T-cell (primary cell): ENCODE results near the gene EML4. TPM values are rescaled to one million over a fixed set of nuclear protein-coding genes. Genes with fewer than 3 reads are reported as not detected.
"Not testable (repeated sequence)": the region's sequence is repeated elsewhere in the genome, so short reads cannot be mapped to it uniquely, and the experiment has no call there.

Experiments
- ATAC-seq, 4 experiments: fragments of 200-7000 bp in 3 of 4; fragments of 150-1000 bp in 1 of 4; cut with Tn5 transposase; replicated peaks in 1 of 4; 1 replicate in 3 of 4; 2 replicates in 1 of 4; pipeline ENCODE4 v1.10.0; 2021; ENCODE audit warnings: moderate library complexity in 3 of 4, mild to moderate bottlenecking in 2 of 4, moderate number of reproducible peaks in 1 of 4
- CTCF ChIA-PET, 2 donors: fragments of 300-600 bp; sonication (Branson Sonifier 250); formaldehyde crosslinking; loops; one replicate each; lab custom pipeline; 2022; ENCODE audit warnings: antibody characterized with exemption in 2 of 2; lab: Charles Lee
- POLR2A ChIA-PET, 2 donors: fragments of 300-600 bp; sonication (Branson Sonifier 250); formaldehyde crosslinking; loops; one replicate each; lab custom pipeline; 2022; ENCODE audit warnings: antibody characterized with exemption in 2 of 2; lab: Charles Lee
- DNase-seq, 35 experiments: peaks; one replicate each; pipeline versions ENCODE4 v3.0.0 to v3.0.0-alpha.2; 2013 to 2023
- H3K27ac ChIP-seq: one replicate; pipeline ENCODE4 v1.5.1; 2013; ENCODE audit warnings: low read length
- H3K27me3 ChIP-seq, 2 experiments: replicated peaks in 1 of 2; 1 replicate in 1 of 2; 2 replicates in 1 of 2; pipeline versions ENCODE4 v1.6.1 to v1.7.0; 2013; ENCODE audit warnings: low read length in 1 of 2, mixed read lengths in 1 of 2; ENCODE audit not compliant: control insufficient read depth in 2 of 2, insufficient read depth in 2 of 2; ENCODE audit errors: extremely low read depth in 1 of 2
- H3K36me3 ChIP-seq, 2 donors: 1 replicate in 1 of 2; 2 replicates in 1 of 2; pipeline versions ENCODE4 v1.6.1 to v1.7.0; 2013; ENCODE audit warnings: low read length in 1 of 2; ENCODE audit not compliant: control insufficient read depth in 2 of 2, insufficient read depth in 1 of 2; ENCODE audit errors: extremely low read depth in 1 of 2
- H3K4me1 ChIP-seq, 2 experiments: 1 replicate in 1 of 2; 2 replicates in 1 of 2; pipeline versions ENCODE4 v1.6.1 to v1.7.0; 2013; ENCODE audit warnings: low read length in 2 of 2, mixed read lengths in 1 of 2; ENCODE audit not compliant: insufficient read depth in 2 of 2, control insufficient read depth in 1 of 2; ENCODE audit errors: extremely low read depth in 1 of 2
- H3K4me3 ChIP-seq, 2 donors: 1 replicate in 1 of 2; 2 replicates in 1 of 2; pipeline versions ENCODE4 v1.5.1 to v1.7.0; 2013; ENCODE audit warnings: mild to moderate bottlenecking in 2 of 2, low read length in 1 of 2, moderate library complexity in 1 of 2; ENCODE audit not compliant: control insufficient read depth in 1 of 2; ENCODE audit errors: extremely low read depth in 1 of 2
- H3K9me3 ChIP-seq: 2 replicates; pipeline ENCODE4 v1.7.0; 2013
- H3K27ac Mint-ChIP-seq, 2 donors: one replicate each; pipeline ENCODE4 v1.8.0; 2020 to 2021; ENCODE audit warnings: mild to moderate bottlenecking in 2 of 2, mixed read lengths in 2 of 2
- H3K27me3 Mint-ChIP-seq, 2 donors: one replicate each; pipeline ENCODE4 v1.8.0; 2021 to 2022; ENCODE audit warnings: mixed read lengths in 2 of 2
- H3K36me3 Mint-ChIP-seq: one replicate; pipeline ENCODE4 v1.8.0; 2021; ENCODE audit warnings: mixed read lengths
- H3K4me1 Mint-ChIP-seq, 3 donors: one replicate each; pipeline ENCODE4 v1.8.0; 2020 to 2022; ENCODE audit warnings: mixed read lengths in 3 of 3, mild to moderate bottlenecking in 1 of 3
- H3K4me3 Mint-ChIP-seq, 3 donors: one replicate each; pipeline ENCODE4 v1.8.0; 2020 to 2022; ENCODE audit warnings: mild to moderate bottlenecking in 3 of 3, mixed read lengths in 3 of 3, moderate library complexity in 3 of 3
- H3K9me3 Mint-ChIP-seq, 3 donors: one replicate each; pipeline ENCODE4 v1.8.0; 2020 to 2022; ENCODE audit warnings: mixed read lengths in 3 of 3
- WGBS: methylation state at CpG from one replicate; pipeline ENCODE4 v1.1.5; 2013; ENCODE audit warnings: missing lambda C conversion rate; ENCODE audit not compliant: insufficient coverage; 5-methylcytosine and 5-hydroxymethylcytosine counted together
- total RNA-seq, 35 experiments: library from RNA in 6 of 35; stranded (reverse) in 6 of 35; fragments of 120-200 nt in 1 of 35; gene quantifications; one replicate each; pipeline versions ENCODE4 v1.2.1 to v1.2.4 and lab custom pipeline; 2013 to 2026

The EML4 gene
- total RNA-seq, 5 donors from 2014 or later (not counting 1 experiment from before 2014, with no cell fraction given): 101 to 223 (median 123) TPM

DNA sequence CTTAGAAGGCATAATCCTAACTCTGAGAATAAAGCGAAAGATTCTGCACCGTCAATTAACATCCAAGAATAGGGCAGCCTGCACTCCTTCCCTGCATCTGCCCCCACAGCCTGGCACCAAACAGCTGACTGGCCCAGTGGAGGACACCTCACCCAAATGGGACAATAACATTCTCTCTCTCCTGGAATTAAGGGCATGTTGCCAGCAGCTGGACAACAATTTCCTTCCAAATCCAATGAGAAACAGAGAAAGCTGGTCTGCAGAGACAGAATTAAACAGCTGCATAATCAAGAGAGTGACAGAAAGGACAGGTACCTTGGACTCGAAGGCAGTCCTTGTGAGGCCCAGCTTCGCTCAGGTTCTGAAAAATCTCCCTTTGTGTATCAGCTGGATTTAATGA is 176.8 kb downstream of the EML4 start:
- 100% methylated on average over 4 of the region's 4 CpGs for WGBS
- CTCF ChIA-PET: no interaction called here
- no peaks in the 10 kb centered on the region for H3K27me3 ChIP-seq
- Mint-ChIP-seq H3K27me3 (no peaks in the 10 kb centered on the region), H3K4me1 (peaks cover 27 to 43% (median 41%) of the 10 kb centered on the region in 3 donors), H3K36me3 (peaks cover 58% of the 10 kb centered on the region), H3K27ac (no peak overlapping the region), H3K4me3 (no peak overlapping the region), H3K9me3 (no peaks in the 10 kb centered on the region)
- peaks cover 0 to 19% of the 10 kb centered on the region in 2 experiments for H3K4me1 ChIP-seq
- H3K27ac ChIP-seq: no peak overlapping the region
- H3K36me3 ChIP-seq: peaks cover under 1 to 42% of the 10 kb centered on the region in 2 donors
- POLR2A ChIA-PET: interaction anchor here in 1 of 2 donors (0.7 kb wide), 1 partner anchor 23 kb away, joined by 3 read pairs; no protein-coding TSS in a partner anchor
- no peaks in the 10 kb centered on the region for H3K9me3 ChIP-seq
- no peak for DNase-seq
- no peak overlapping the region for H3K4me3 ChIP-seq
- no peak for ATAC-seq

GRCh38 chr2:42346856-42347255 is 177.7 kb downstream of the EML4 start:
- Mint-ChIP-seq H3K4me1 (peaks cover 19 to 39% (median 35%) of the 10 kb centered on the region in 3 donors), H3K36me3 (peaks cover 62% of the 10 kb centered on the region)
- POLR2A ChIA-PET: interaction anchor here (0.5 to 0.8 kb wide), 5 partner anchors 10 to 126 kb away, joined by 3 to 11 read pairs (median 5); no protein-coding TSS in a partner anchor
- CTCF ChIA-PET: interaction anchor here (0.6 to 1.1 kb wide), 3 partner anchors 10 to 478 kb away, joined by 3 to 4 read pairs (median 3); no protein-coding TSS in a partner anchor
- H3K4me3 Mint-ChIP-seq, H3K27me3 Mint-ChIP-seq, ATAC-seq, H3K27ac ChIP-seq, H3K27ac Mint-ChIP-seq, H3K9me3 ChIP-seq, H3K9me3 Mint-ChIP-seq, H3K27me3 ChIP-seq, H3K4me3 ChIP-seq, DNase-seq: not testable (repeated sequence)
- Histone ChIP-seq H3K4me1 (peaks cover 0 to 12% of the 10 kb centered on the region in 2 experiments), H3K36me3 (peaks cover 3 to 50% of the 10 kb centered on the region in 2 donors)
- 100% methylated on average over 3 of the region's 6 CpGs for WGBS

- H3K36me3 Mint-ChIP-seq: peaks cover 69% of the 10 kb centered on the region
- WGBS: 96% methylated on average over 4 of the region's 12 CpGs
These were observed 178.4 kb downstream of the EML4 start for GRCh38 chr2:42347518-42347917.

DNA sequence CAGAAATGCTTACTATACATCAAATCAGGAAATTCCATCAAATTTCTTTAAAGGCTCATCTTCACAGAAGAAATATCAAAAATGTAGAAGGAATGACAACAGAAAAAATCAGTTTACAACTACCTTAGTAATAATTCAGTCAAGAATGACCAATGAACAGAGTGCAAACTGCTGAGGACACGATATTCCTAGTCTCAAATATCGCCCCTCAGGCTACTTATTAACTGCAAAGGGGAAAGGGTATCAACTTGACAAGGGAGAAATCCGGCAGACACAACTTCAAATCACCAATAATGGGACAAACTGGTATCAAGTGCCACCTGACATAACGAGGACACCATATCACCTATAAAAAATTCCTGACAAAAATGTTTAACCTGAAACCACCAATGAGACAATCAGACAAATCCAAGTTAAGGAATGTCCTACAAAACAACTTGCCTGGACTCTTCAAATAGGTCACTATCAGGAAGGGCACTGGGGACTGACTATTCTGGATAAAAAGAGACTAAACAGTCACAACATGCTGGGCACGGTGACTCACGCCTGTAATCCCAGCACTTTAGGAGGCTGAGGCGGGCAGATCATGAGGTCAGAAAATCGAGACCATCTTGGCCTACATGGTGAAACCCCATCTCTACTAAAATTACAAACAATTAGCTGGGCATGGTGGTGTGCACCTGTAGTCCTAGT is 179.1 kb downstream of the EML4 start:
- ChIA-PET POLR2A (no interaction called here), CTCF (no interaction called here)
- no peak for ATAC-seq
- 90% methylated on average over 2 of the region's 8 CpGs for WGBS
- Mint-ChIP-seq H3K36me3 (peaks cover 74% of the 10 kb centered on the region), H3K4me3 (no peak overlapping the region), H3K4me1 (peaks cover 10 to 32% (median 30%) of the 10 kb centered on the region in 3 donors), H3K27me3 (no peaks in the 10 kb centered on the region), H3K9me3 (no peaks in the 10 kb centered on the region), H3K27ac (no peak overlapping the region)
- peaks cover 9 to 61% of the 10 kb centered on the region in 2 donors for H3K36me3 ChIP-seq
- H3K4me3 ChIP-seq: no peak overlapping the region
- no peaks in the 10 kb centered on the region for H3K9me3 ChIP-seq
- DNase-seq: no peak
- H3K27me3 ChIP-seq: no peaks in the 10 kb centered on the region
- no peak overlapping the region for H3K27ac ChIP-seq
- H3K4me1 ChIP-seq: peaks cover 0 to 1% of the 10 kb centered on the region in 2 experiments

More at GRCh38 chr2:42347518-42347917, 178.4 kb downstream of the EML4 start:
- not testable (repeated sequence) for H3K9me3 ChIP-seq, H3K4me1 ChIP-seq, ATAC-seq, DNase-seq, H3K27me3 Mint-ChIP-seq, H3K4me3 Mint-ChIP-seq, H3K4me3 ChIP-seq, H3K27me3 ChIP-seq, H3K27ac ChIP-seq, H3K27ac Mint-ChIP-seq, H3K9me3 Mint-ChIP-seq
- peaks cover 9 to 57% of the 10 kb centered on the region in 2 donors for H3K36me3 ChIP-seq
- POLR2A ChIA-PET: interaction anchor here in 1 of 2 donors (0.6 kb wide), 1 partner anchor 10 kb away, joined by 4 read pairs; no protein-coding TSS in a partner anchor
- peaks cover 12 to 33% (median 31%) of the 10 kb centered on the region in 3 donors for H3K4me1 Mint-ChIP-seq
- CTCF ChIA-PET: interaction anchor here in 1 of 2 donors (1.1 kb wide), 1 partner anchor 479 kb away, joined by 4 read pairs; no protein-coding TSS in a partner anchor

- ChIA-PET POLR2A (no interaction called here), CTCF (interaction anchor here in 1 of 2 donors (0.6 kb wide), 1 partner anchor 81 kb away, joined by 3 read pairs; no protein-coding TSS in a partner anchor)
- no peaks in the 10 kb centered on the region for H3K27me3 ChIP-seq
- no peaks in the 10 kb centered on the region for H3K9me3 Mint-ChIP-seq
- ATAC-seq (no peak), DNase-seq (no peak)
- no peak overlapping the region for H3K4me3 Mint-ChIP-seq
- H3K27me3 Mint-ChIP-seq: no peaks in the 10 kb centered on the region
- no peak overlapping the region for H3K27ac ChIP-seq
- H3K4me1 ChIP-seq: peaks cover 0 to 3% of the 10 kb centered on the region in 2 experiments
- H3K4me3 ChIP-seq: no peak overlapping the region
- H3K4me1 Mint-ChIP-seq: peaks cover 26 to 51% (median 42%) of the 10 kb centered on the region in 3 donors
- H3K36me3 Mint-ChIP-seq: peaks cover 73% of the 10 kb centered on the region
- WGBS: no CpG with 5 or more reads among the region's 3 CpGs
- H3K36me3 ChIP-seq: peaks cover 9 to 57% of the 10 kb centered on the region in 2 donors
- H3K27ac Mint-ChIP-seq: no peak overlapping the region
- no peaks in the 10 kb centered on the region for H3K9me3 ChIP-seq
These were observed 181.4 kb downstream of the EML4 start for GRCh38 chr2:42350434-42351063.

GRCh38 chr2:42351864-42352263 is 182.7 kb downstream of the EML4 start:
- Histone ChIP-seq H3K27ac (no peak overlapping the region), H3K9me3 (no peaks in the 10 kb centered on the region), H3K4me1 (peaks cover 0 to 7% of the 10 kb centered on the region in 2 experiments), H3K27me3 (no peaks in the 10 kb centered on the region), H3K36me3 (peaks cover 9 to 51% of the 10 kb centered on the region in 2 donors), H3K4me3 (no peak overlapping the region)
- Mint-ChIP-seq H3K27ac (no peak overlapping the region), H3K27me3 (no peaks in the 10 kb centered on the region), H3K4me1 (peaks cover 34 to 61% (median 52%) of the 10 kb centered on the region in 3 donors), H3K4me3 (no peak overlapping the region), H3K9me3 (no peaks in the 10 kb centered on the region), H3K36me3 (peaks cover 69% of the 10 kb centered on the region)
- DNase-seq: no peak
- ChIA-PET CTCF (no interaction called here), POLR2A (interaction anchor here in 1 of 2 donors (0.5 kb wide), 1 partner anchor 227 kb away, joined by 4 read pairs; no protein-coding TSS in a partner anchor)
- WGBS: 98% methylated on average over 5 of the region's 5 CpGs
- ATAC-seq: no peak
